ENCODE data around the gene RSKR.
"Not testable (repeated sequence)": the region's sequence is repeated elsewhere in the genome, so short reads cannot be mapped to it uniquely, and the experiment has no call there.

The RSKR gene, protein sequence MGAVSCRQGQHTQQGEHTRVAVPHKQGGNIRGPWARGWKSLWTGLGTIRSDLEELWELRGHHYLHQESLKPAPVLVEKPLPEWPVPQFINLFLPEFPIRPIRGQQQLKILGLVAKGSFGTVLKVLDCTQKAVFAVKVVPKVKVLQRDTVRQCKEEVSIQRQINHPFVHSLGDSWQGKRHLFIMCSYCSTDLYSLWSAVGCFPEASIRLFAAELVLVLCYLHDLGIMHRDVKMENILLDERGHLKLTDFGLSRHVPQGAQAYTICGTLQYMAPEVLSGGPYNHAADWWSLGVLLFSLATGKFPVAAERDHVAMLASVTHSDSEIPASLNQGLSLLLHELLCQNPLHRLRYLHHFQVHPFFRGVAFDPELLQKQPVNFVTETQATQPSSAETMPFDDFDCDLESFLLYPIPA

DNA sequence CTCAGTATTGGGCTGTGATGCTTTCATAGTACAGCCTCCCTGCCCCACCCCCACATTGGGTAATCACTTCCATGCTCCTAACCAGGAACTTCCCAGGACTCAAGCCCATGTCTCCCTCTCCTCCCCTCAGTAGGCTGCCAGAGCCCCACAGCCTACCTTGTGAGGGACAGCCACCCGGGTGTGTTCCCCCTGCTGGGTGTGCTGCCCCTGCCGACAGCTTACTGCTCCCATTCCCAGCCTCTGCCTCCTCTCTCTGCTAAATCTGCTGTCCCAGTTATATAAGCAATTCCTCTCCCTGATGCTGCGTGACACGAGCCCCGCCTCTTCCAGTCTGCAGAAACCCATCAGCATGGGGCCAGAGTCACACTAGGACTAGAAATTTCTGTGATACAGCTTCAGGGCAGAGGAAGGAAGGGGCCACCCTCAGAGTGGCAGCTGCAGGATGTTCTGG, at the start of gene RSKR:
Gene RSKR (minus strand): TSS at position 255 of the 451 bp plus-strand sequence. CDS start 24 bp downstream, at position 231.
- H3K9me3 ChIP-seq (ENCODE audit: control insufficient read depth in 2 of 2, low read length in 2 of 2): no peaks in the 10 kb centered on the region
- no peak within 1 kb of the TSS for H3K4me3 ChIP-seq (ENCODE audit: low read length in 2 of 2)
- peaks cover 0 to 12% of the 10 kb centered on the region in 2 donors for H3K4me1 ChIP-seq (ENCODE audit: control insufficient read depth in 2 of 2, insufficient read depth in 2 of 2, low read length in 2 of 2)
- no peak within 1 kb of the TSS for H3K27ac ChIP-seq (ENCODE audit: low read depth in 2 of 2, low read length in 2 of 2)
- peaks cover 44 to 49% of the 10 kb centered on the region in 2 donors for H3K36me3 ChIP-seq (ENCODE audit: control insufficient read depth in 2 of 2, insufficient read depth in 2 of 2, low read length in 2 of 2)
- H3K9ac ChIP-seq (ENCODE audit: low read depth in 1 of 2, low read length in 2 of 2): no peak within 1 kb of the TSS
- no peaks in the 10 kb centered on the region for H3K27me3 ChIP-seq (ENCODE audit: control insufficient read depth in 2 of 2, insufficient read depth in 2 of 2, low read length in 2 of 2)

DNA sequence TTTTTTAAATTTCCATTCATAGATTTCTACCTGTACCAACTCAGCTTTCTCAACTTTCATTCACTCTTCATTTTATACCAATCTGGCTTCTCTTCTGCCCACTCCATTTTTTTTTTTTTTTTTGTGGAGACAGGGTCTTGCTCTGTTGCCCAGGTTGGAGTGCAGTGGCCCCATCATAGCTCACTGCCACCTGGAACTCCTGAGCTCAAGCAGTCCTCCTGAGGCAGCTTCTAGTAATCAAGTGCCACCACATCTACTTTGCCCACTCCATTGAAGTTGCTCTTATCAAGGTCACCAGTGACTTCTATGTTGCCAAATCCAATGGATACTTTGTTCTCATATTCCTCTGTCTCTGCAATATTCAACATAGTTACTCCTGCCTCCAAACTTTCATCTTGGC, 49.7 kb upstream of the RSKR start:
- Histone ChIP-seq H3K27me3 (ENCODE audit: control insufficient read depth in 2 of 2, insufficient read depth in 2 of 2, low read length in 2 of 2) (no peaks in the 10 kb centered on the region), H3K36me3 (ENCODE audit: control insufficient read depth in 2 of 2, insufficient read depth in 2 of 2, low read length in 2 of 2) (peaks cover 6 to 13% of the 10 kb centered on the region in 2 donors), H3K4me1 (ENCODE audit: control insufficient read depth in 2 of 2, insufficient read depth in 2 of 2, low read length in 2 of 2) (peaks cover 15 to 16% of the 10 kb centered on the region in 2 donors), H3K27ac (ENCODE audit: low read depth in 2 of 2, low read length in 2 of 2) (no peak overlapping the region), H3K9me3 (ENCODE audit: control insufficient read depth in 2 of 2, low read length in 2 of 2) (no peaks in the 10 kb centered on the region), H3K4me3 (ENCODE audit: low read length in 2 of 2) (no peak overlapping the region), H3K9ac (ENCODE audit: low read depth in 1 of 2, low read length in 2 of 2) (no peak overlapping the region)

DNA sequence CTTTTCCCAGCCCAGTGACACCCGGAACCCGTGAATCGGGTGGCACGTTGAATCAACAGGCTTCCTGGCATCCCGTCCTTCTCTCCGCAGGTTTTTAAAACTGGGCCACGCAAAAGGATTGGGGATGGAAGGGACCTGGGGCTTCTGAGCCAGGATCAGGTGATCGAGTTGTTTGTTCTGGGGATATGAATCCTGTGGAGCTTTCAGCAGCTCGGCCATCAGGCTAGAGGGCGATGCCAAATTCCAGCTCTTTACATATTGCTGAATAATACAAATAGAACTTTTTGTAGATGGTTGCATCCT, 48.5 kb upstream of the RSKR start:
- peaks cover 8 to 11% of the 10 kb centered on the region in 2 donors for H3K36me3 ChIP-seq (ENCODE audit: control insufficient read depth in 2 of 2, insufficient read depth in 2 of 2, low read length in 2 of 2)
- peak overlapping the region; percentile 94 to 96 for H3K27ac ChIP-seq (ENCODE audit: low read depth in 2 of 2, low read length in 2 of 2)
- peak overlapping the region; percentile 91 to 99 for H3K4me3 ChIP-seq (ENCODE audit: low read length in 2 of 2)
- no peaks in the 10 kb centered on the region for H3K27me3 ChIP-seq (ENCODE audit: control insufficient read depth in 2 of 2, insufficient read depth in 2 of 2, low read length in 2 of 2)
- H3K4me1 ChIP-seq (ENCODE audit: control insufficient read depth in 2 of 2, insufficient read depth in 2 of 2, low read length in 2 of 2): peaks cover 15 to 16% of the 10 kb centered on the region in 2 donors
- peak overlapping the region; percentile 92 to 98 for H3K9ac ChIP-seq (ENCODE audit: low read depth in 1 of 2, low read length in 2 of 2)
- H3K9me3 ChIP-seq (ENCODE audit: control insufficient read depth in 2 of 2, low read length in 2 of 2): no peaks in the 10 kb centered on the region

DNA sequence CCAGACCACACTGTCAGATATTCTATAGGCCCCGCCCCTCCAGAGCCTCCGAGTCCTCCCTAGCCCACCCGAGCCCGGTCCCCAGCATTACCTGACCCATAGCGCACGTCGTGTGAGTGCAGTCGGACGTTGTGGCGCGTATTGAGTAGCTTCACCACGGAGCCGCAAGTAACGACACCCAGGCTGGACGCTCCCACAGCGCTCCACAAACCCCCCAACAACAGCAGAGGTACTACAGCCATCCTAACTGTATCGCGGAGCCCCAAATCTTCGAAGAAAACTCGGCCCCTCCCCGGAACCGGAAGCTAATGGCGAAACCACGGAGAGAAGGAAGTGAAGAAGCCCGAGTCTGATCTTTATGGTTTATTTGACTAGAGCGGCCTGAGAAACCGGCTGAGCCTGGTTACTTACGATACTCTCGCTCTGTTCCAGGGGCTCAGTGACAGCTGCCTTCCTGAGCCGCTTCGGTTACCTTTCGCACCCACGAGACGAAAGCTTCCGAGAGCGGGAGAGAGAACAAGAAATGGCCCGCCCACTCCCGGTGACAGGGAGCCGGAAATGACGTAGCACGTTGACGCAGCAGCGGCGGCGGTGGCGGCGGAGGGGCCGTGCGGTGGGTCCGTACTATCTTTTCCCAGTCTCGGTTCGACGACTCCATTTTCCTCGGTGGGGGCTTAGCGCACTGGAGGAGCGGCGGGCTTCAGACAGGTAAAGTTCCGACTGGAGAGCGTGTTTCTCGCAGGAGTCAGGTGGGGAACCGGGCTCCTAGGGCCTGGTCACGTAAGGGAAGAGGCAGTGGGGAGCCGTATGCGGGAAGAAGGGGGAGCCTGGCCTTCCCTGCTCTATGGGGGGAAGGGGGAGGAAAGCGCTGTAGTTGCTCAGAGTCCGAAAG, 47.9 kb upstream of the RSKR start, which contains the start of the genes SDF2 and SUPT6H:
Gene SDF2 (minus strand): TSS at position 272 of the 892 bp plus-strand sequence. CDS start 30 bp downstream, at position 242.
Gene SUPT6H (plus strand): TSS at position 571 of the 892 bp plus-strand sequence. CDS start 11,197 bp downstream, outside the sequence.
- Histone ChIP-seq H3K4me3 (ENCODE audit: low read length in 2 of 2) (peak within 1 kb of the TSS; percentile 91 to 99), H3K36me3 (ENCODE audit: control insufficient read depth in 2 of 2, insufficient read depth in 2 of 2, low read length in 2 of 2) (peaks cover 10 to 11% of the 10 kb centered on the region in 2 donors), H3K27me3 (ENCODE audit: control insufficient read depth in 2 of 2, insufficient read depth in 2 of 2, low read length in 2 of 2) (no peaks in the 10 kb centered on the region), H3K4me1 (ENCODE audit: control insufficient read depth in 2 of 2, insufficient read depth in 2 of 2, low read length in 2 of 2) (peaks cover 15 to 16% of the 10 kb centered on the region in 2 donors), H3K9ac (ENCODE audit: low read depth in 1 of 2, low read length in 2 of 2) (peak within 1 kb of the TSS; percentile 92 to 98), H3K9me3 (ENCODE audit: control insufficient read depth in 2 of 2, low read length in 2 of 2) (no peaks in the 10 kb centered on the region), H3K27ac (ENCODE audit: low read depth in 2 of 2, low read length in 2 of 2) (peak within 1 kb of the TSS; percentile 94 to 96)

DNA sequence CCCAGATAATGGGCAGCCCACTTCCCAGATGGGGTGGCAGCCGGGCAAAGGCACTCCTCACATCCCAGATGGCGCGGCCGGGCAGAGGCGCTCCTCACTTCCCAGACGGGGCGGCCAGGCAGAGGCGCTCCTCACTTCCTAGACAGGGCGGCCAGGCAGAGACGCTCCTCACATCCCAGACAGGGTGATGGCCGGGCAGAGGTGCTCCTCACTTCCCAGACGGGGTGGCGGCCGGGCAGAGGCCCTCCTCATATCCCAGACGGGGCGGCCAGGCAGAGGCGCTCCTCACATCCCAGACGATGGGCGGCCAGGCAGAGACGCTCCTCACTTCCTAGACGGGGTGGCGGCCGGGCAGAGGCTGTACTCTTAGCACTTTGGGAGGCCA, 45.5 kb upstream of the RSKR start:
- not testable (repeated sequence) for H3K9ac ChIP-seq (ENCODE audit: low read depth in 1 of 2, low read length in 2 of 2); H3K27ac ChIP-seq (ENCODE audit: low read depth in 2 of 2, low read length in 2 of 2); H3K4me3 ChIP-seq (ENCODE audit: low read length in 2 of 2); H3K27me3 ChIP-seq (ENCODE audit: control insufficient read depth in 2 of 2, insufficient read depth in 2 of 2, low read length in 2 of 2); H3K9me3 ChIP-seq (ENCODE audit: control insufficient read depth in 2 of 2, low read length in 2 of 2)
- Histone ChIP-seq H3K36me3 (ENCODE audit: control insufficient read depth in 2 of 2, insufficient read depth in 2 of 2, low read length in 2 of 2) (peaks cover 8 to 17% of the 10 kb centered on the region in 2 donors), H3K4me1 (ENCODE audit: control insufficient read depth in 2 of 2, insufficient read depth in 2 of 2, low read length in 2 of 2) (peaks cover 15 to 16% of the 10 kb centered on the region in 2 donors)

DNA sequence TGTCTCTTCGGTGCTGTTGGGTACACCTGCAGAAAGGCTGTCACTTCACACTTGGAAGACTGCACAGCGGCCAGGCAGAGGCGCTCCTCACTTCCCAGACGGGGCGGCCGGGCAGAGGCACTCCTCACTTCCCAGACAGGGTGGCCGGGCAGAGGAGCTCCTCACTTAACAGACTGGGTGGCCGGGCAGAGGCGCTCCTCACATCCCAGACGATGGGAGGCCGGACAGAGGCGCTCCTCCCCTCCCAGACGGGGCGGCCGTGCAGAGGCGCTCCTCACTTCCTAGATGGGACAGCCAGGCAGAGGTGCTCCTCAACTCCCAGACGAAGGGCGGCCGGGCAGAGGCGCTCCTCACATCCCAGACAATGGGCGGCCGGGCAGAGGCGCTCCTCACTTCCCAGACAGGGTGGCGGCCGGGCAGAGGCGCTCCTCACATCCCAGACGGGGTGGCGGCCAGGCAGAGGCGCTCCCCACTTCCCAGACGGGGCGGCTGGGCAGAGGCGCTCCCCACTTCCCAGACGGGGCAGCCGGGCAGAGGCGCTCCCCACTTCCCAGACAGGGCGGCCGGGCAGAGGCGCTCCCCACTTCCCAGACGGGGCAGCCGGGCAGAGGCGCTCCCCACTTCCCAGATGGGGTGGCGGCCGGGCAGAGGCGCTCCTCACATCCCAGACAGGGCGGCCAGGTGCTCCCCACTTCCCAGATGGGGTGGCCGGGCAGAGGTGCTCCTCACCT, 44.9 kb upstream of the RSKR start:
- H3K27me3 ChIP-seq (ENCODE audit: control insufficient read depth in 2 of 2, insufficient read depth in 2 of 2, low read length in 2 of 2); H3K9me3 ChIP-seq (ENCODE audit: control insufficient read depth in 2 of 2, low read length in 2 of 2); H3K4me3 ChIP-seq (ENCODE audit: low read length in 2 of 2); H3K9ac ChIP-seq (ENCODE audit: low read depth in 1 of 2, low read length in 2 of 2); H3K27ac ChIP-seq (ENCODE audit: low read depth in 2 of 2, low read length in 2 of 2): not testable (repeated sequence)
- peaks cover 8 to 17% of the 10 kb centered on the region in 2 donors for H3K36me3 ChIP-seq (ENCODE audit: control insufficient read depth in 2 of 2, insufficient read depth in 2 of 2, low read length in 2 of 2)
- peaks cover 15 to 16% of the 10 kb centered on the region in 2 donors for H3K4me1 ChIP-seq (ENCODE audit: control insufficient read depth in 2 of 2, insufficient read depth in 2 of 2, low read length in 2 of 2)

DNA sequence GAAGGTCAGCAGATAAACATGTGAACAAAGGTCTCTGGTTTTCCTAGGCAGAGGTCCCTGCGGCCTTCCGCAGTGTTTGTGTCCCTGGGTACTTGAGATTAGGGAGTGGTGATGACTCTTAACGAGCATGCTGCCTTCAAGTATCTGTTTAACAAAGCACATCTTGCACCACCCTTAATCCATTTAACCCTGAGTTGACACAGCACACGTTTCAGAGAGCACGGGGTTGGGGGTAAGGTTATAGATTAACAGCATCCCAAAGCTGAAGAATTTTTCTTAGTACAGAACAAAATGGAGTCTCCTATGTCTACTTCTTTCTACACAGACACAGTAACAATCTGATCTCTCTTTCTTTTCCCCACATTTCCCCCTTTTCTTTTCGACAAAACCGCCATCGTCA, 44.4 kb upstream of the RSKR start:
- not testable (repeated sequence) for H3K4me3 ChIP-seq (ENCODE audit: low read length in 2 of 2); H3K9me3 ChIP-seq (ENCODE audit: control insufficient read depth in 2 of 2, low read length in 2 of 2); H3K9ac ChIP-seq (ENCODE audit: low read depth in 1 of 2, low read length in 2 of 2); H3K27ac ChIP-seq (ENCODE audit: low read depth in 2 of 2, low read length in 2 of 2); H3K27me3 ChIP-seq (ENCODE audit: control insufficient read depth in 2 of 2, insufficient read depth in 2 of 2, low read length in 2 of 2)
- Histone ChIP-seq H3K36me3 (ENCODE audit: control insufficient read depth in 2 of 2, insufficient read depth in 2 of 2, low read length in 2 of 2) (peaks cover 8 to 17% of the 10 kb centered on the region in 2 donors), H3K4me1 (ENCODE audit: control insufficient read depth in 2 of 2, insufficient read depth in 2 of 2, low read length in 2 of 2) (peaks cover 12 to 13% of the 10 kb centered on the region in 2 donors)

DNA sequence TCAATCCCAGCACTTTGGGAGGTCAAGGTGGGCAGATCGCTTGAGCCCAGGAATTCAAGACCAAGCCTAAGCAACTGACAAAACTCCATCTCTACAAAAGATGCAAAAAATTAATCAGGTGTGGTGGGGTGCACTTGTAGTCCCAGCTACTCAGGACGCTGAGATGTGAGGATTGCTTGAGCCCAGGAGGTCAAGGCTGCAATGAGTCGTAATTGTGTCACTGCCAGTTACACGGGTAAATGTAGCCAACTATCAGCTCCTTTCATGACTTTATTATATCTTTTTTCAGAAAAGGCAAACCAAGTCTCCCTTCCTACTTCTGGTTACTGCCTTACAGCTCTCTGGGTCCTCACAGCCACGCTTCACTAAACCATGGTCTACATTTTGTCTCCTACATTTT, 43.8 kb upstream of the RSKR start:
- Histone ChIP-seq H3K9me3 (ENCODE audit: control insufficient read depth in 2 of 2, low read length in 2 of 2) (no peaks in the 10 kb centered on the region), H3K27ac (ENCODE audit: low read depth in 2 of 2, low read length in 2 of 2) (no peak overlapping the region), H3K36me3 (ENCODE audit: control insufficient read depth in 2 of 2, insufficient read depth in 2 of 2, low read length in 2 of 2) (peaks cover 8 to 17% of the 10 kb centered on the region in 2 donors)

DNA sequence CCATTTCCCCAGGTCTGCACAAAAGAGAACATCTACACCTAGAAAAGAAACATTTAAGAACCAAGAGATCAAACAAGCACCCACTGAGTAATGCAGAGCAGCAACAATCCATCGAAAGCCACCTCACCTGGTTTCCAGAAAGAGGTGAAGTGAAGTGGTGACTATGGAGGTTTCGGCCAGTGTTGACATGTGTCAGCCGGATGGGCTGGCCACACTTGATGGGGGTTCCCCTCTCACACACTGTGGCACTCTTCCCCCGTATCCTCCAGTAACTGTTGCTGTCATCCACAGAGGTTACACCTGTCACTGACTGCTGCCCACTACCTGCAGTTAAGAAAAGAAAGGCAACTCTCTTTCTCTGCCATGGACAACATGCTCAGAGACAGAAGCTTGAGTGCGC, 41.2 kb upstream of the RSKR start:
- Histone ChIP-seq H3K36me3 (ENCODE audit: control insufficient read depth in 2 of 2, insufficient read depth in 2 of 2, low read length in 2 of 2) (peaks cover 19 to 31% of the 10 kb centered on the region in 2 donors), H3K9me3 (ENCODE audit: control insufficient read depth in 2 of 2, low read length in 2 of 2) (no peaks in the 10 kb centered on the region), H3K27ac (ENCODE audit: low read depth in 2 of 2, low read length in 2 of 2) (no peak overlapping the region), H3K9ac (ENCODE audit: low read depth in 1 of 2, low read length in 2 of 2) (no peak overlapping the region), H3K4me1 (ENCODE audit: control insufficient read depth in 2 of 2, insufficient read depth in 2 of 2, low read length in 2 of 2) (no peaks in the 10 kb centered on the region), H3K27me3 (ENCODE audit: control insufficient read depth in 2 of 2, insufficient read depth in 2 of 2, low read length in 2 of 2) (no peaks in the 10 kb centered on the region), H3K4me3 (ENCODE audit: low read length in 2 of 2) (no peak overlapping the region)

More for the DNA sequence above, 43.8 kb upstream of the RSKR start:
- Histone ChIP-seq H3K27me3 (ENCODE audit: control insufficient read depth in 2 of 2, insufficient read depth in 2 of 2, low read length in 2 of 2) (no peaks in the 10 kb centered on the region), H3K4me3 (ENCODE audit: low read length in 2 of 2) (no peak overlapping the region), H3K9ac (ENCODE audit: low read depth in 1 of 2, low read length in 2 of 2) (no peak overlapping the region), H3K4me1 (ENCODE audit: control insufficient read depth in 2 of 2, insufficient read depth in 2 of 2, low read length in 2 of 2) (peaks cover 6 to 7% of the 10 kb centered on the region in 2 donors)

Data from mucosa of rectum (tissue), 2 donors.